ENCODE data around the gene ADAM33.
A peak's percentile ranks its signal among the peaks of the same experiment; 100 is the strongest.

ADAM33 gene

DNA sequence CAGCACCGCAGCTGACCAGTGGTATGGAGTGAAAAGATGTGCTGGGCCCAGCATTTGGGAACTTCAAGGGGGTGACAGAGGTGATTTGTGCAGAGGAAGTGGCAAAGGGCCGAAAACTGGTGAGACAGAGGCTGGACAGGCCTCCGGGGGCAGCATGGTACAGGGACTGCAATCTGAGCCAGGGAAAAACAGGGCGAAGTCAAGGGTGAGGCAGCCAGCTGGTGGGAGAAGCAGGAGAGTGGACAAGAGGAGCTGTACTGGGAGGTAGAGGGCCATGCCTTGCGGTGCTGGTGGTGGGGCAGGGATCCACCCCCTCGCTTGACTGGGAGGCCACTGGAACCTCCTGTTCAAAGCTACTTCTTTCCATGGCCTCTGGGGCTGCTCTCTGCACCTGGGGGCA lies 11.3 kb downstream of the ADAM33 start:
- FAIRE-seq (no peak), DNase-seq (ENCODE audit: extremely low spot score, insufficient read length, low read depth) (no peak)

DNA sequence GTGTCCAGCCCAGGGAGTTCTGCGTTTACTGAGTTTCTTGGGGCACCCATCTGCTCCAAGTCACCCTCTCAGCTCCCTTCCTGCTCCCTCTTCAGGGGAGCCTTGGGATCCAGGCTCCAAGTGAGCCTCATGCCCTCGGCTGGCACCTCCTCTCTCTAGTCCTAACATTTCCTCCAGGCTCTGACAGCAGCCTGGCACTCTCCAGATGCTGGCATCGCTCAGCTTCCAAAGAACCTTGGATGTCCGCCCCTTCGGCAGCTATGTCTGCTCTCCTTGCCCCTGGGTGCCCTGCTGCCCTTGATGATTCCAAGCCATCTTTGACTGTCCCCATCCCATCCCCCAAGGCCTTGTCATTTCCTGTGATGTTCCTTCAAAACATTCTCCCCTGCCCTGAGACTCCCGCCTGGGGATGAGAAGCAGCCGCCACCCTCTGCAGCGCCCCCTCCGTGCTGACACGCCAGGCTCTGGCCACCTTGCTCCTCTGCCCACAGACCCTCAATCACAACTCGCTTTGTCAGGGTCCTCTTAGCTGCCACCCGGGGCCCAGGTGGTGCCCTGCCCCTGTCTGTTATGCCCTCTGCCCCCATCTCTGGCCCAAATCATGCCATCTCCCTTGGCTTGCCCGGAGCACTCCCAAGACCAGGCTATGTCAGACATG lies 12.0 kb downstream of the ADAM33 start:
- DNase-seq (ENCODE audit: extremely low spot score, insufficient read length, low read depth) (no peak), FAIRE-seq (no peak)

DNA sequence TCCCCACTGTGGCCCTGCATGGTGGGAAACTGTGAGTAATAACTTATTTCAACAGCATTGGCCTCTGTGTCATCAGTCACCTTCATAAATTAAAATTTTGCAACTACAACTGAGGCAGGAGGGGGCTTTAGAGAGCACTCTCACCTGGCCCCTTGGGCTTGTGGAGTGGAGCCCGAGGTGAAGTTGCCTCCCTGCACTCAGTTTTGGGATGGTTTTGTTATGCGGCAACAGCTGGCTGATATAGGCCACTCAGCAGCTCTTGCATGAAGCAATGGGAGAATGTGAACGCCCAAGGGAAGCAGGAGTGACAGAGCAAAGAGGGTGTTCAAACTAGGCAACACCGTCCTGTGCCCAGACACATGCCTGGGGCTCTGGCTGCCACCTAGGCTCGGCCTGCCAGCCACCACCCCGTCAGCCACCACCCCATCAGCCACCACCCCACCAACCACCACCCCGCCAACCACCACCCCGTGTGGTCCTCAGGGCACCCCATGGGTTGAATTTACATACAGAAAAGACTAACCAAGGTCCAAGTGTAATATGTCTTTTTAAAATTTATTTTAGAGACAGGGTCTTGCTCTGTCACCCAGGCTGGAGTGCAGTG lies 14.3 kb downstream of the ADAM33 start:
- DNase-seq (ENCODE audit: extremely low spot score, insufficient read length, low read depth) (no peak), FAIRE-seq (no peak)

DNA sequence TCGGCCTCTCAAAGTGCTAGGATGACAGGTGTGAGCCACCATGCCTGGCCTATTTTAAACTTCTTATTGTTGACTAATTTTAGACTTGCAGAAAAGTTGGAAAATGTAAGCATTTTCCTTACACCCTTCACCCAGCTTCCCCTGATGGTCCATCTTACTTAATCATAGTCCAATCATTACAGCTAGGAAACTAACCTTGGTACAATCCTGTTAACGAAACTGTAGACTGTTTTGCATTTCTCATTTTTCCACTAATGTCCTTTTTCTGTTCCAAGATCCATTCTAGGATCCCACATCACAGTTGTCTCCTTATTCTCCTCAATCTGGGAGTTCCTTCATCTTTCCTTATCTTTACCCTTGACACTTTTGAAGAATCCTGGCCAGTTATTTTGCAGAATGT lies 18.0 kb downstream of the ADAM33 start:
- FAIRE-seq (no peak), DNase-seq (ENCODE audit: extremely low spot score, insufficient read length, low read depth) (no peak)

DNA sequence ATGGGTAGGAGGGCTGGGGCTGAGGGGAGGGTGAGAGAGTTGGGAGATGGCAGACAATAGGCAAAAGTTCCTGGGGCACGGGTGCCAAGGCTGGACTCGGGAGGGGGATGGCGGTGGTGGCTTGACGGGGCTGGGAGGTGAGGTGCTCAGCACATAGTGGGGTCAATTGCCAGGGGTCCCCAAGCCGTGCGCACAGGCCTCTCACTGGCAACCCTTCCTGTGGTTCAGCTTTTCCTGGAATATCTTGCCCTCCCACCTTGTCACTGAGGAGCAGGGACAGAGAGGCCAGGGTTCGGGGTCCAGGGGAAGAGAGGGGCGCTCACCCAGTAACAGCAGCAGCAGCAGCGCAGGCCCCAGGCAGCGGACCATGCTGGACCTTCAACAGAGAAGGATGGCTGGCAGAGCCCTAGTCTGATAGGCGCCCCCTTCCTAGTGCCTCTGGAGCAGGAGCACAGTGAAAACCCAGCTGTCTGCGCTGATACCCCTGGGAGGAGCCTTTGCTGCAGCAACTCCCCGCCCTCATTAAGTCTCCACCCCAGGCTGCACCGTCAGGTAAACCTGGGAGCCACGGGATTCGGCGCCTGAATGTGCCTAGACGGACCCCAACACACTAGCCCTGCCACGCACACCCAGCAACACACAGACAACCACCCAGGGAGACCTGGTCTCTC lies 18.6 kb downstream of the ADAM33 start, which contains the start of gene GFRA4:
TSS of gene GFRA4 (minus strand) at position 369 of the 671 bp plus-strand sequence. CDS start at position 369, 0 bp downstream.
- FAIRE-seq (no peak), DNase-seq (ENCODE audit: extremely low spot score, insufficient read length, low read depth) (no peak)

DNA sequence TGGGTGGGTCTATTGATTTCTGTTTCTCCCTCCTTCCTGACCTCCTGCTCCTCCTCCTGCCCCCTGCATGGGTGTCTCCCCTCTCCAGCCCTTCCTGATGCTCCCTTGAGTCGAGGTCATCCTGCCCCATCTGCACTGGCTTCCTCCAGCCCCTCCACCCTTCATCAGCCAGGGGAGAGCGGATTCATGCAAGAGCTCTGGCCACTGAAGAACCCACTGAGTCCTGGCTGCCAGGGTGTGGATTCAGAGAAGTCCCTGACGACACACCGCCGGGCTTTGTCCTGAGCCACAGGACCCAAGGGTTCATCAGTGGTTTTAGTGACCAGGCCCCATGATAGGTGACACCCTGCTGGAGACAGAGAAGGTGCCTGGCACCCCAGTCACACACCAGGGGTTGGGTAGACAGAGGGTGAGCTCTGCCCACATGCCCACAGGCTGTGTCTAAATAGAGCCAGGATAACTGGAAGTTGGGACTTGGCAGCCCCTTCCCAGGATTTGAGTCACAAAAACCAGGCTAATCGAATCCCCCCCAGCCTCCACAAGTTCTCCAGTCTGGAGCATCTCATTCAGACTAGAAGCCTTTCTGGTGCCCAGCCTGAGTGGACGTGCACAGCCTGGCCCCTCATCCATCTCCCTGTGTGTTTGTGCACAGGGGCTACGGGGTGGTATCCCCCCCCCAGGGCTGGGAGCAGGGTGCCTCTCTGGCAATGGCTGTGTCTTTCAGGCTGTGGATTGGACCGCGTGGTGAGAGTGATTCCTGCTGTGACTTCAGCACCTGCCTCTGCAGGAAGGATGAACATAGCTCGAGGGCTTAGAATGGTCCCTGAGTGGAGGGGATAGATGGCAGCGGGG lies 19.8 kb downstream of the ADAM33 start:
- FAIRE-seq (no peak), DNase-seq (ENCODE audit: extremely low spot score, insufficient read length, low read depth) (no peak)

DNA sequence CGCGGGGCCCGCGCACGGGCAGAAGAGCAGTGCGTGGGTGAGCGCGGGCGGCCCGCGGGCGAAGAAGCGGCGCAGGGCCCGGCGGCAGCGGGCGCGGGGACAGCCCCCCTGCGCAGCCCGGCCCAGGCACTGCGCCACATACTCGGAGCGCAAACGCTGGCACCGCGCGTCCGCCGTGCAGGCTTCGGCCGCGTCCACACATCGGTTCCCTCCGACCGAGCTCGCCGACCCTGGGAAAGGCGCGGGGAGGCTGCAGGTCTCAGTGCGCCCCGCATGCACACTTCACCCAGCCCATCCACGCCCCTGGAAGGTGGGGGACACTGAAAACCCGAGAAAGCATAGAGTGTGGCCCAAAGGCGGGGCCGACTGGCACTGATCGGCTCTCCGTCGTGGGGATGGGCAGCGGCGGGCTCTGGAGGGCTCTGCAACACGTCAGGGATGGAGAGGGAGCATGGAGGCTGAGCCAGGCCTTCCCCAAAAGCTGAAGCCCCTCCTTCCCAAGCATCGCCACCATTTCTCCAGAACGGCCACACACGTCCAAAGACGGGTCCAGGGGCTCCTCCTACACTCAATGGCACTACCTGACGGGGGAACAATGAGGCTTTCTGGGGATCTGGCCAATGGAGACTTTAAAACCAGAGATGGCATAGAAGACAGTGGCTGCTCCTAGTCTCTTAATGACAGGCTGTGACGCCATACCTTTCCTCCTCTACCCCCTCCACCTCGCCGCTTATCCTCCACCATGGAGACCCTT lies 20.6 kb downstream of the ADAM33 start:
- no peak for FAIRE-seq
- no peak for DNase-seq (ENCODE audit: extremely low spot score, insufficient read length, low read depth)

DNA sequence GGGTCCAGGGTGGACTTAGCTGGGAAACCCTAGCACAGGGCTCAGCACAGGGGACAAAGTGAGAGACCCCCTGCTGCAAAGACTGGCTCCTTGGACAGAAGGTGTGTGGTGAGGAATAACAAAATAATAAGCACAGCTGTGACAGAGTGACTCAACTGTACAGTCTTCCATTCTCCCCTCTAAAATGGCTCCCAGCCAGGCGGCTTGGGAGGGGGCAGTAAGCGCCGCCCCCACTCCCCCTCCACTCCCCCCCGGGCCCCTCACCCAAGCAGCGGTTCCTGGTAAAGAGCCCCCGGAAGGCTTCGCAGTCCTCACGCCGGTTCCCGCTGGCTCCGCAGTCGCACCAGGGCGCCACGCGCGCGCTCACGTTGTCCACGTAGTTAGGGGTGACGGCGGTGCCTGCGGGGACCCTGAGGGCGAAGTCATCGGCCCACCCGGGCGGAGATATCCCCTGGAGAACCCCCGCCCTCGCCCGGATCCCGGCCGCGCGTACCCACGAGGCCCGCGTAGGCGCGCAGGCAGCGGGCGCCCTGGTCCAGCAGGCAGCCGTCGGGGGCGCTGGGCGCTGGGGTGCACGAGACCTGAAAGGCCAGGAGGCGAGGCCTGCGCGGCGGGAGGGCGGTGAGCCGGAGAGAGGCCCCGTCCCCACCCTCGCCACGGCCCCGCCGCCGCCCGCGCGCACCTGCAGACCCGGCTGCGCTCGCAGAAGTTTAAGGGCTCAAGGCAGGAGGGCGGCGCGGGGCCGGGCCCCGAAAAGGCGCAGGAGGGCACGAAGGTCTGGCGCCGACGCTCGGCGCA lies 21.3 kb downstream of the ADAM33 start:
- DNase-seq (ENCODE audit: extremely low spot score, insufficient read length, low read depth) (no peak), FAIRE-seq (no peak)

DNA sequence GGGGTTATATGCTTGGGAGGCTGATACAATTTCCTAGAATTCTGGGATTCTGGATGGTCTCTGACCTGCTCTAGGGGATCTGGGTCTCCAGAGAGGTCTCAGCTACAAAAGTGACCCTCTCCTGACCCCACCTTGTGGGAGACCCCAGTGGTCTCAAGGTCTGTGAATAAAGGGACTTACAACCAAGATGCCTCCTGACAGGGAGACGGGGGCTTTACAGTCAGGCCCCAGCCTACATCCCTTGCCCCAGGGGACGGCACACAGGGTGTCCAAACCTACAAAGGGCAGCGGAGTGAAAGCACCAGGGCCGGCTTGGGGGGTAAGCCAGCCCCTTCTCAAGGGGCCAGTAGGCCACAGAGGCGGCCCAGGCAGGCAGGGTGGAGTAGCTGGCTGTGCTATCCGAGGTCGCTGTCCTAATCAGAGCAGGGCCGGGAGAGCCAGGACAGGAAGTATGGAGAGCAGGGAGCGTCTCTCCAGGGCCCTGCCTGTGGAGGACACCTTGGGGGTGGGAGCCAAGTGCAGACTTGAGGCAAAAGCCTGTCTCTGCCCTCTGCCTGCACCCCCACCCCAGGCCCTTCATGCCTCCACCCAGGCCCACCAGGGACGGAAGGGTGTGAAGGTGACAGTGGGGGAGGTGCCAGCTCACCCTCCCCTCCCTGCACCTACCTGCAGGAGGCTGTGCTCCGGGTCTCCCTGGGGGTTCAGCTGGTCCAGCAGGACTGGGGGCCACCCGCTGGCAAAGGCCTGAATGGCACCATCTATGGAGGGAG lies 22.1 kb downstream of the ADAM33 start:
- FAIRE-seq: no peak

DNA sequence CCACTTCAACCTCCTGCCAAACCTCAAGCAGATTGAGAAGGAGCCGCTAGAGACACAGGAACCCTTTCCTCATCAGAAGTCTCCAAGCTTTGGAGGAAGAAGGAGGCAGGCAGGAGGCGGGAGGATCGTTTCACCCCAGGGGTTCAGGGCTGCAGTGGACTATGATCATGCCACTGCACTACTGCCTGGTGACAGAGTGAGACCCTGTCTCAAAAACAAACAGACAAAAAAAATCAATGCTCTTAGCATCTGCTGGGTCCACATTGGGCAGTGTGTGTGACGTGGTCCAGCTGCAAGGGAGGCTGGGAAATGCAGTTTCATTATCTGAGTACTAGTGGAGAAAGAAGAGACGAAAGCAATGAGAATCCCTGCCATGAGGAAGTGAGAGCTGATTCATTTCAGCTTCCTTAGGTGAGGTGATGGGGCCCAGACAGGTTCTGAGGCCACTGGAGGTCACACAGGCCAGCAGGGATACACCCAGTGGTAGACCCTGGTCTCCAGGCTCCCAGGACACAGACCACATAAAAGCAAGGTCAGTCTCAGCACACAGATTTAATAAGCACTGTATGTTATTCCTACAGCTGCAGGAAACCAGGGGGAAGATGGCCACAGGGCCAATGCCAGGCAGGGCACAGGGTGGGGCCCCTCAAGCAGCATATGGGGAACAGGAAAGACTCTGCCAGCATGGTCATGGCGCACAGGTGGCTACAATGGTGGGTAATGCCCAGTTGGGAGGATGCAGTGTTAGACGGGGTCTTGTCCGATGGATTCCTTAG lies 22.9 kb downstream of the ADAM33 start:
- FAIRE-seq (peak; percentile 95), DNase-seq (ENCODE audit: extremely low spot score, insufficient read length, low read depth) (peak; percentile 72)

More for the DNA sequence above, 22.1 kb downstream of the ADAM33 start:
- no peak for DNase-seq (ENCODE audit: extremely low spot score, insufficient read length, low read depth)

DNA sequence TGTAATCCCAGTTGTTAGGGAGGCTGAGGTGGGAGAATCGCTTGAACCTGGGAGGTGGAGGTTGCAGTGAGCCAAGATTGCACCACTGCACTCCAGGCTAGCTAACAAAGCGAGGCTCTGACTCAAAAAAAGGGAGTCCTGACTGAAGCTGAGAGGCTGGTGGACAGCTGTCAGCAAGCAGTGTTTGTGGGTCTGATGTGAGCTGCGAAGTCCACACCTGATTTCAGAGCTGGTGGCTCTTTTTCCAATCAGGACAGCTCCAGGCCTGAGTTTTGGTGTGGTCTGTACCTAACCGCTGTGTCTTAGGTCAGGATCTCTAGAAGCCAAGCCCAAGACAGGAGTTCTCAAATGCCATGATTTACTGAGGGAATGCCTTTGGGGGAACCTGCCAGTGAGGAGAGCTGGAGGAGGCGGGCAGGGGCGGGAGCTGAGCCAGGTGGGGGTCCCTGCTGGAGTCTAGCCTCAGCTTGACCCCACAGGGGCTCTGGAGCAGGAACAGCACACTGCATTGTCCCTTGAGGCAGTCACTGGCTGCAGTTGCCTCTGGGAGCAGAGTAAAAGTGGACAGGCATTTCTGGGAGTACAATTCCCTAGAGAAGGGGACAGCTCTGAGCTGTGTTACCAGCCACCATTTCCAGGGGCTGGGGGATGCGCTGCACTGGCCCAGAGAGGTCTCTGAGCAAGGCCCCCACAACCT lies 23.6 kb downstream of the ADAM33 start:
- DNase-seq (ENCODE audit: extremely low spot score, insufficient read length, low read depth) (no peak), FAIRE-seq (no peak)

DNA sequence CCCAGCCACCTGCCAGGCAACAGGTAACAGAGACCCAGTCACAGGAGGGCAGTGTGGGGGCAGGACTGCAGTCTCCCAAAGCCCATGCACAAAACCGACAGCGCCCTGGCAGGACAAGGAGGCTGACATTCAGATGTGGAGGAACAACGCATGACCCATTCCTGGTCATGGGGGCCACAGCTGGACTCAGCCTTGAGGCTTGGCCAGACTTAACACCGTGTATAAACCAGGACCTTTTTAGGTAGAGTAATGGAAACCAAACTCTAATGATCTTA lies 26.7 kb downstream of the ADAM33 start:
- no peak for DNase-seq (ENCODE audit: extremely low spot score, insufficient read length, low read depth)
- no peak for FAIRE-seq

DNA sequence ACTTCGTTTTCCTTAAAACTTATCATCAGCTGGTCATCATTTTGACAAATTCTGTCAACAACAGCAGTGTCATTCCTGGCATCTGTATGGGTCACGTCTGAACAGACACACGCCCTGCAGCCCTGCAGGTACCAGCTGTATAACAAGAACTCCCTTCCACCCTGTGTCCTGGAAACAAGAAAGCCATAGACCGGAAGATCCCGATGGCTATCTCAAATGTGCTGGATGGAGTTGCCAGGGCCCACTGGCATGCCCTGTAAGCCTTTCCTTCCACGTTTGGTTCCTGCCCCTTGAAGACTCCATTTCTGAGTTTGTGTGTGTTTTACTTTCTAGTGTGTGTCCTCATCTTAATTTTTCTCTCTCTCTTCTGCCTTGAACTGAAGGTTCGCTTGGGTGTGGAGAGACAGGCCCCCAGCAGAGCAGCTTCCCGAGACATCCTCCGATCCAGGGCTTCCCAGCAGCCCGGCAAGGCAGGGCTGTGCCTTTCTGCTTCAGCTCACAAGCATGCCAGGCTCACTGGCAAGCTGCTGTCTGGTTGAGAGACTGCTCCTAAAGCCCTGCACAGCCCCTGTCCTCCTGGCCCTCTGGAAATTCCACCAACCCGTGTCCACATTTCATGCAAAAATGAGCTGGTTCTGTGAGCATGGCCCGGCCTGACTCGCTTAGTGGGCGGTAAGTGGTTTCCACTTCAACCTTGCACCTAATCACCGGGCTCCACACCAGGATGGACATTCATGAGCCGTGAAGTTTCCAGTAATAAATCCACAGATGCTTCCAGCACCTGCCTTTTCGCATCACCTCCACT lies 27.3 kb downstream of the ADAM33 start:
- no peak for FAIRE-seq
- DNase-seq (ENCODE audit: extremely low spot score, insufficient read length, low read depth): no peak

DNA sequence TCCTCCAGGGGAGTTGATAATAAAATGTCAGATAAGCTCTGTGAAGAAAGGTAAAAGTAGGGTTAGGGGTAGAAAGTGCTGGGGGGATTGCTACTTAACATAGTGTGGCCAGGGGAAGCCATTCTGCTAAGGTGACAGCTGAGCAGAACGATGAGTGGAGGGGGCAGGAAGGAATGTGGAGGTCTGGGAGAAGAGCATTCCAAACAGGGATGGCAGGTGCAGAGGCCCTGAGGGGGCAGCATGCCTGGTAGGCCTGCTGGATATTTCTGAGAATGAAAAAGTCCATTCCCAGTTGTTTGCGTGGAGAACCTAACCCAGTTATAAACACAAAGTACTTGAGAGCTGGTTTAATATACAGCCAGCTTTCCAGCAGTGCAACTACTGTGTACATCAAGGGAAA lies 27.9 kb downstream of the ADAM33 start:
- DNase-seq (ENCODE audit: extremely low spot score, insufficient read length, low read depth) (no peak), FAIRE-seq (no peak)

DNA sequence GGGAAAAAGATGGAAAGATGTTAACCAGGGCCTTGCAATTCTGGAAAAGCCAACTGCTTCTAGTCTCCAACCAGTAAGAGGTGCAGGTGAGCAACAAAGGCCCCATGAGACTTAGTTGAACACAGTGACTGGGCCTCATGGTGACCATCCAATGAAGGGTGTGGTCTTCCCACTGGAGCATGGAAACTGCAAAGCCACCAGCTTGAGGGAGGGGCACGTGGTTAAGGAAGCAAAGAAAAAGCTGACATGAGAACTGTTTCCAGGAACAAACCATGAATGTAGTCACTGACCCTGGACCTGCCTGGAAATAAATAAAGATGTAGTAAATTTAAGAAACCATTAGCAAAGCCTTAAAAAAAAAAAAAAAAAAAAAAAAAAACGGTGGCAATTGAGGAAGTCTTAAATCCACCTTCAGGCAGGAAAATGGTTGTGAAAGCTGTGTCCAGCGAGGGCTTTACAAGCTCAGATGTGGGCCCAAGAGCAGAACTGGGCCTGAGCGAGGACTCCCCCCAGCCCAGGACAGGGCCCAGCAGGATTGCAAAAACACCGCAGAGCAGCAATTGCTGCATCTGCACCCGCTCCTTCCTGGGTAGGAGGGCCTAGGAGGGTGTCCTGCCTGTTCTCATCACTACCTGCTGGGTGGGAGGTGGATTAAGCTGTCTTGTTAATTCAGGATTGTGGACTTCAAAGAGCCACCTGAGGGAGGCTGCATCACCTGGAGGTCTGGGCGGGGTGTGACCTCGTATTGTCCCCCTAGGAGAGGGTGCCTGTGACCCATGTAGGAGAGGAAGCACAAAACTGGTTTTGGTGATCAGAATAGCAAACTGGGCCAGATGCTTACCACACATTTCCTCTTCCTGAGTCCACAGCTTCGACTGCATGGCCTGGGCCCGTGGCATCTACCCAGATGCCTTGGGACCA lies 28.9 kb downstream of the ADAM33 start:
- DNase-seq (ENCODE audit: extremely low spot score, insufficient read length, low read depth): no peak
- no peak for FAIRE-seq

Data from GM18507 (cell line).